22Rv1 (cell line): Measurements from ENCODE around the gene CYB561D1.

Source experiments
- CTCF ChIP-seq: fragments of 450-650 bp; IDR thresholded peaks from 2 replicates; pipeline ENCODE4 v1.5.1; 2017; ENCODE audit warnings: mild to moderate bottlenecking
- ZFX ChIP-seq: fragments of 450-650 bp; IDR thresholded peaks from 2 replicates; pipeline ENCODE4 v1.6.1; 2017; ENCODE audit warnings: antibody characterized with exemption, borderline replicate concordance

DNA sequence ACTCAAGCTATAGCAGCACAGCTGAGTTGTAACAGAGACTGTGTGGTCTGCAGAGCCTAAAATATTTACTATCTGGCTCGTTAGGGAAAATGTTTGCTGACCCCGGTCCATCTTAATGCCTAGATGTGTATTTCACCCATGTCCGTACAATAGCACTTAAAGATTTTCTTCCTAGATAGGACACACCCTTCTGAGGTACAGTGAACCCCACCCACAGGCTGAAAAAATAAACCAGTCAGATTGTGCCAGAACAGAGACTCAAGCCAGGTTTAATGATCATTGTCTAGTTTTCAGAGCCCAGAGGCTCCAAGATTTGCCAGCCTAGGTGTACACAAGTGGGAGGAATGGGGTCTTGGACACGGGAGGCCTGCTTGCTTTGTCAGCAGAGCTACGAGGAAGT is 10.0 kb downstream of the CYB561D1 start:
- no peak for TF ChIP-seq CTCF
- no peak for TF ChIP-seq ZFX
